K562 (cell line): ENCODE measurements around the gene USP8. TPM values are rescaled to one million over a fixed set of nuclear protein-coding genes. Genes with fewer than 3 reads are reported as not detected.

Experiments used
- ATAC-seq: fragments of 200-7000 bp; cut with Tn5 transposase; 3 replicates; pipeline ENCODE4 v1.9.1; 2020; ENCODE audit warnings: moderate library complexity
- BruUV-seq: library from RNA; stranded (reverse); fragments of 400-500 nt; replicated peaks from 2 replicates; lab custom pipeline; 2021; lab: Mats Ljungman, UMichigan
- CTCF ChIA-PET: fragments of 300-600 bp; formaldehyde crosslinking; extraction: SDS; loops from one replicate; lab custom pipeline; 2021; ENCODE audit warnings: low intra/inter-chr PET ratio; lab: Yijun Ruan, JAX
- POLR2A ChIA-PET: fragments of 300-600, 350-650 bp; sonication (Branson Sonifier 250); formaldehyde crosslinking; extraction: SDS; loops from one replicate; lab custom pipeline; 2021; ENCODE audit warnings: antibody characterized with exemption, inconsistent platforms; lab: Yijun Ruan, JAX
- DNase-seq, 4 experiments: peaks; one replicate each; pipeline versions ENCODE4 v3.0.0 to v3.0.0-alpha.2; 2011 to 2018; ENCODE audit warnings: low spot score in 3 of 4, mixed read lengths in 3 of 4; ENCODE audit errors: extremely low read depth in 1 of 4
- FAIRE-seq: peaks from 2 replicates; lab custom pipeline; 2011; peaks lifted over from hg19 to GRCh38; lab: Jason Lieb, UNC
- H2AFZ ChIP-seq: 2 replicates; pipeline ENCODE4 v1.6.0; 2011; ENCODE audit warnings: low read depth, low read length, control low read depth, inconsistent platforms
- H3K27ac ChIP-seq: fragments of 200-600 bp; 3 replicates; pipeline ENCODE4 v1.8.0; 2011; ENCODE audit warnings: low read depth, mild to moderate bottlenecking, control low read depth, inconsistent platforms, low read length, moderate library complexity, mixed read lengths; ENCODE audit errors: extremely low read depth
- H3K27me3 ChIP-seq, 2 experiments: fragments of 300-600 bp in 1 of 2; 2 replicates in 1 of 2; 3 replicates in 1 of 2; pipeline versions ENCODE4 v1.6.0 to v1.8.0; 2011; ENCODE audit warnings: inconsistent platforms in 2 of 2, low read length in 2 of 2, mild to moderate bottlenecking in 1 of 2, mixed read lengths in 1 of 2, moderate library complexity in 1 of 2; ENCODE audit not compliant: control insufficient read depth in 2 of 2, insufficient read depth in 2 of 2
- H3K36me3 ChIP-seq: fragments of 300-600 bp; 3 replicates; pipeline ENCODE4 v1.8.0; 2011; ENCODE audit warnings: mild to moderate bottlenecking, low read length, inconsistent platforms; ENCODE audit not compliant: control insufficient read depth, insufficient read depth
- H3K4me1 ChIP-seq, 2 experiments: fragments of 200-600 bp in 1 of 2; replicated peaks in 1 of 2; 2 replicates in 1 of 2; 3 replicates in 1 of 2; pipeline versions ENCODE4 v1.5.1 to v1.8.0; 2011; ENCODE audit warnings: inconsistent platforms in 2 of 2, low read length in 2 of 2, mild to moderate bottlenecking in 1 of 2, mixed read lengths in 1 of 2, moderate library complexity in 1 of 2; ENCODE audit not compliant: control insufficient read depth in 2 of 2, insufficient read depth in 2 of 2
- H3K4me2 ChIP-seq: 2 replicates; pipeline ENCODE4 v1.6.1; 2011; ENCODE audit warnings: low read length, control low read depth, inconsistent platforms, mixed read lengths; ENCODE audit not compliant: insufficient read depth
- H3K4me3 ChIP-seq: fragments of 200-600 bp; sonication (generic), shearing (Covaris generic); 2 replicates; pipeline ENCODE4 v1.5.1; 2016; ENCODE audit warnings: control low read depth, inconsistent platforms
- H3K79me2 ChIP-seq: fragments of 200-600 bp; 3 replicates; pipeline ENCODE4 v1.8.0; 2011; ENCODE audit warnings: low read length, inconsistent platforms; ENCODE audit not compliant: control insufficient read depth, insufficient read depth
- H3K9ac ChIP-seq, 2 experiments: 2 replicates each; pipeline versions ENCODE4 v1.6.0 to v1.6.1; 2011; ENCODE audit warnings: low read depth in 2 of 2, low read length in 2 of 2, control low read depth in 1 of 2, inconsistent platforms in 1 of 2, mild to moderate bottlenecking in 1 of 2, mixed read lengths in 1 of 2; ENCODE audit not compliant: insufficient read depth in 1 of 2
- H3K9me1 ChIP-seq: one replicate; pipeline ENCODE4 v1.6.0; 2011; ENCODE audit warnings: inconsistent platforms, mild to moderate bottlenecking, low read length, moderate library complexity; ENCODE audit not compliant: control insufficient read depth, insufficient read depth
- H3K9me3 ChIP-seq: replicated peaks from 2 replicates; pipeline ENCODE4 v1.5.1; 2011; ENCODE audit warnings: low read depth, low read length, inconsistent platforms; ENCODE audit not compliant: control insufficient read depth, insufficient read depth
- H4K20me1 ChIP-seq: replicated peaks from 2 replicates; pipeline ENCODE4 v1.6.1; 2011; ENCODE audit warnings: low read length, inconsistent platforms, mixed read lengths; ENCODE audit not compliant: control insufficient read depth, insufficient read depth
- ARID2 ChIP-seq: fragments of 450-650 bp; IDR thresholded peaks from 2 replicates; pipeline ENCODE4 v1.6.1; 2017; ENCODE audit warnings: antibody characterized with exemption, mild to moderate bottlenecking
- HCFC1 ChIP-seq: IDR thresholded peaks from 2 replicates; pipeline ENCODE4 v1.6.1; 2012; ENCODE audit warnings: low read depth, low read length, improper control_type of control experiment
- HDAC6 ChIP-seq: IDR thresholded peaks from 2 replicates; pipeline ENCODE4 v1.6.1; 2012; ENCODE audit warnings: low read depth, mild to moderate bottlenecking, control low read depth, inconsistent platforms, low read length, moderate library complexity
- LCOR ChIP-seq: sonication (generic); formaldehyde crosslinking; IDR thresholded peaks from 2 replicates; pipeline ENCODE4 v1.8.0; 2022; ENCODE audit warnings: mild to moderate bottlenecking, missing genetic modification reagents
- MCM3 ChIP-seq: fragments of 450-650 bp; IDR thresholded peaks from 2 replicates; pipeline ENCODE4 v1.6.1; 2016
- POU5F1 ChIP-seq: fragments of 150-350 bp; IDR thresholded peaks from 2 replicates; pipeline ENCODE4 v1.6.1; 2014; ENCODE audit warnings: borderline replicate concordance, low read length, low read depth, mild to moderate bottlenecking; ENCODE audit not compliant: partially characterized antibody
- SRSF1 ChIP-seq: fragments of 200-400 bp; formaldehyde crosslinking; IDR thresholded peaks from 2 replicates; pipeline ENCODE4 v1.6.1; 2017; ENCODE audit warnings: mild to moderate bottlenecking, low read depth, low read length, moderate library complexity
- ZBTB7A ChIP-seq: IDR thresholded peaks from 2 replicates; pipeline ENCODE4 v1.6.1; 2011; ENCODE audit warnings: low read depth, mild to moderate bottlenecking, low read length, moderate library complexity, borderline replicate concordance; ENCODE audit not compliant: control insufficient read depth
- ZMIZ1 ChIP-seq, 2 experiments: fragments of 150-350 bp in 1 of 2; IDR thresholded peaks; 2 replicates each; pipeline ENCODE4 v1.6.1; 2012 to 2016; ENCODE audit warnings: low read depth in 2 of 2, low read length in 2 of 2, mild to moderate bottlenecking in 1 of 2, moderate library complexity in 1 of 2
- ZNF699 ChIP-seq: fragments of 250-450 bp; sonication (Bioruptor Pico); IDR thresholded peaks from 2 replicates; pipeline ENCODE4 v1.8.0; 2021; ENCODE audit warnings: mild to moderate bottlenecking, moderate library complexity; ENCODE audit not compliant: insufficient replicate concordance
- WGBS: fragments of 100-300 bp; shearing (Covaris generic); methylation state at CpG from one replicate; pipeline ENCODE4 v1.1.6; 2016; ENCODE audit warnings: low coverage, mixed read lengths; ENCODE audit not compliant: insufficient coverage; ENCODE audit errors: missing lambda C conversion rate; 5-methylcytosine and 5-hydroxymethylcytosine counted together
- in situ Hi-C: fragments of 300-500 bp; cut with MboI; formaldehyde crosslinking; loops from 4 replicates; pipeline ENCODE4 v1.15.0; 2018; ENCODE audit warnings: inconsistent platforms, mixed read lengths
- intact Hi-C: fragments of 100-400 bp; cut with micrococcal nuclease; formaldehyde crosslinking; loops from 2 replicates; pipeline ENCODE4 v1.14.2; 2022
- polyA plus RNA-seq, 8 experiments: library from polyadenylated mRNA; depleted of rRNA in 4 of 8; stranded (reverse) in 5 of 8; unstranded in 3 of 8; fragments of >200 nt; fragmentation: Nextera tagmentation in 2 of 8; fragmentation: Illumina TruSeq in 1 of 8; extraction: Ambion mirVana in 2 of 8; extraction: Trizol in 1 of 8; gene quantifications; 2 replicates each; pipeline versions ENCODE4 v1.2.1 to v1.2.3, GENCODE V29; 2011 to 2014; ENCODE audit warnings: inconsistent platforms in 1 of 8, missing spikeins in 1 of 8
- total RNA-seq, 7 experiments: library from RNA; depleted of rRNA in 6 of 7; stranded (reverse); fragments of >200 nt in 6 of 7; fragmentation: Illumina TruSeq in 2 of 7; extraction: Trizol in 2 of 7; gene quantifications; 2 replicates each; pipeline versions ENCODE4 v1.2.1 to v1.2.3, GENCODE V29; 2011 to 2021; ENCODE audit warnings: low replicate concordance in 1 of 7

Gene USP8
- total and polyA plus RNA-seq, 9 of the 15 experiments (the other 6 are each of a cell fraction or from before 2014, with no cell fraction given) = 35.1 to 58.4 (median 46.1) TPM

GRCh38 chr15:50476143-50476542, 51.9 kb downstream of the USP8 start (continued):
- TF ChIP-seq ZBTB7A = no peak

- CTCF ChIA-PET = no interaction called here
- Histone ChIP-seq H3K79me2 (no peaks in the 10 kb centered on the region), H3K4me3 (no peak overlapping the region), H4K20me1 (no peaks in the 10 kb centered on the region), H3K36me3 (peaks cover 71% of the 10 kb centered on the region), H3K4me2 (no peak overlapping the region)
- no peak for ATAC-seq
- TF ChIP-seq ARID2 (no peak), MCM3 (no peak)
- TF ChIP-seq, all 486 proteins: peak for 0
- no peaks in the 10 kb centered on the region for H3K4me1 ChIP-seq
- no peaks in the 10 kb centered on the region for H3K27me3 ChIP-seq
- BruUV-seq = no TSS peak
- no peak overlapping the region for H3K27ac ChIP-seq
- no peaks in the 10 kb centered on the region for H3K9me3 ChIP-seq
- no peak for FAIRE-seq
- H3K9ac ChIP-seq = no peak overlapping the region
- H2AFZ ChIP-seq = no peak overlapping the region
- intact Hi-C loops = no loop called here
- H3K9me1 ChIP-seq = no peaks in the 10 kb centered on the region
- POLR2A ChIA-PET = no interaction called here
- WGBS = 100% methylated on average over 1 of the region's 1 CpG
- in situ Hi-C loops = no loop called here
- no peak for DNase-seq
Measured at GRCh38 chr15:50484781-50485180, 60.6 kb downstream of the USP8 start.

GRCh38 chr15:50485389-50485788, 61.2 kb downstream of the USP8 start:
- no peak for DNase-seq
- TF ChIP-seq HCFC1 (no peak), SRSF1 (no peak), ZMIZ1 (IDR thresholded peaks at IDR 0.05; ENCODE audit: low read depth in 2 of 2, low read length in 2 of 2) (no peak), POU5F1 (no peak), HDAC6 (no peak), ZNF699 (CRISPR knock-in tag) (no peak), LCOR (no peak)
- H3K79me2 ChIP-seq = no peaks in the 10 kb centered on the region
- WGBS = 100% methylated on average over 1 of the region's 3 CpGs
- no TSS peak for BruUV-seq
- H3K9ac ChIP-seq = no peak overlapping the region
- no peaks in the 10 kb centered on the region for H4K20me1 ChIP-seq
- in situ Hi-C loops (no loop called here), intact Hi-C loops (no loop called here)
- no peak overlapping the region for H3K4me3 ChIP-seq
- ChIA-PET POLR2A (no interaction called here), CTCF (no interaction called here)
- no peak for FAIRE-seq
- H3K9me3 ChIP-seq = no peaks in the 10 kb centered on the region
- H3K27me3 ChIP-seq = no peaks in the 10 kb centered on the region
- no peaks in the 10 kb centered on the region for H3K4me1 ChIP-seq
- no peak overlapping the region for H2AFZ ChIP-seq
- peaks cover 71% of the 10 kb centered on the region for H3K36me3 ChIP-seq
- H3K27ac ChIP-seq = no peak overlapping the region
- no peak for ATAC-seq
- no peak overlapping the region for H3K4me2 ChIP-seq
- no peaks in the 10 kb centered on the region for H3K9me1 ChIP-seq
